Gastroesophageal sphincter (tissue), 4 donors: ENCODE measurements around the gene SMPD3. TPM values are rescaled to one million over a fixed set of nuclear protein-coding genes. Genes with fewer than 3 reads are reported as not detected.

ENCODE experiments used
- ATAC-seq: fragments of 150-250 bp; one replicate; pipeline ENCODE4 v1.9.1; 2016; ENCODE audit warnings: mild to moderate bottlenecking, moderate library complexity
- H3K27ac ChIP-seq, 4 donors: fragments of 200-600 bp; sonication (generic) in 3 of 4; 1 replicate in 3 of 4; 2 replicates in 1 of 4; pipeline ENCODE4 v1.5.1; 2016 to 2019
- H3K27me3 ChIP-seq: fragments of 200-600 bp; sonication (generic); one replicate; pipeline ENCODE4 v1.5.1; 2019
- H3K36me3 ChIP-seq, 2 donors: fragments of 200-600 bp; sonication (generic); one replicate each; pipeline ENCODE4 v1.5.1; 2019; ENCODE audit warnings: control low read depth in 1 of 2
- H3K4me1 ChIP-seq, 3 donors: fragments of 200-600 bp; sonication (generic); 1 replicate in 2 of 3; 2 replicates in 1 of 3; pipeline ENCODE4 v1.5.1; 2016 to 2019; ENCODE audit warnings: control low read depth in 2 of 3
- H3K4me3 ChIP-seq, 2 donors: fragments of 200-600 bp; sonication (generic); one replicate each; pipeline ENCODE4 v1.5.1; 2019; ENCODE audit warnings: mild to moderate bottlenecking in 1 of 2, moderate library complexity in 1 of 2
- H3K9me3 ChIP-seq, 3 donors: fragments of 200-600 bp; sonication (generic); one replicate each; pipeline ENCODE4 v1.5.1; 2017 to 2019; ENCODE audit warnings: control low read depth in 2 of 3
- CTCF ChIP-seq, 4 experiments: fragments of 200-600 bp in 2 of 4; fragments of 450-650 bp in 2 of 4; sonication (generic) in 1 of 4; IDR thresholded peaks; one replicate each; pipeline ENCODE4 v1.5.1; 2017 to 2019; ENCODE audit warnings: antibody characterized with exemption in 4 of 4, mild to moderate bottlenecking in 2 of 4, moderate library complexity in 2 of 4
- EP300 ChIP-seq: sonication (generic); formaldehyde crosslinking; IDR thresholded peaks from one replicate; pipeline ENCODE4 v1.6.1; 2017; ENCODE audit warnings: antibody characterized with exemption, mild to moderate bottlenecking
- POLR2A ChIP-seq, 2 donors: fragments of 450-650 bp; IDR thresholded peaks; one replicate each; pipeline ENCODE4 v1.6.1; 2017; ENCODE audit warnings: antibody characterized with exemption in 2 of 2, mild to moderate bottlenecking in 2 of 2, moderate library complexity in 1 of 2
- POLR2AphosphoS5 ChIP-seq: sonication (generic); formaldehyde crosslinking; IDR thresholded peaks from one replicate; pipeline ENCODE4 v1.6.1; 2017; ENCODE audit warnings: antibody characterized with exemption
- WGBS, 2 donors: methylation state at CpG; one replicate each; pipeline ENCODE4 v1.1.5; 2018; ENCODE audit warnings: low coverage in 1 of 2; 5-methylcytosine and 5-hydroxymethylcytosine counted together
- total RNA-seq, 4 donors: library from RNA; depleted of rRNA; stranded (reverse); fragments of >200 nt; gene quantifications; one replicate each; pipeline ENCODE4 v1.1.0, GENCODE V29; 2016

SMPD3 gene
- total RNA-seq, 4 donors from 2014 or later = 0.08 to 0.94 (median 0.77) TPM; not detected in 1

- peaks cover 0 to 15% (median 0%) of the 10 kb centered on the region in 3 donors for H3K9me3 ChIP-seq
- H3K4me1 ChIP-seq = no peaks in the 10 kb centered on the region
- TF ChIP-seq POLR2A (IDR thresholded peaks at IDR 0.05) (no peak), CTCF (IDR thresholded peaks at IDR 0.05) (no peak)
- ATAC-seq = no peak
- no peak overlapping the region for H3K27ac ChIP-seq
- 75 to 79% methylated on average over 4 to 5 of the region's 6 CpGs for WGBS, 2 donors
- H3K36me3 ChIP-seq = no peaks in the 10 kb centered on the region
- H3K27me3 ChIP-seq = peaks cover 7% of the 10 kb centered on the region
- H3K4me3 ChIP-seq = no peak overlapping the region
Measured at GRCh38 chr16:68480084-68480995, 32.0 kb upstream of the SMPD3 start.

GRCh38 chr16:68479271-68479670 is 31.0 kb upstream of the SMPD3 start:
- Histone ChIP-seq H3K36me3 (no peaks in the 10 kb centered on the region), H3K9me3 (peaks cover 0 to 15% (median 0%) of the 10 kb centered on the region in 3 donors), H3K27me3 (no peaks in the 10 kb centered on the region), H3K27ac (no peak overlapping the region), H3K4me3 (no peak overlapping the region), H3K4me1 (no peaks in the 10 kb centered on the region)
- 46 to 92% methylated on average over 2 of the region's 2 CpGs for WGBS, 2 donors
- no peak for ATAC-seq
- no peak for TF ChIP-seq CTCF (IDR thresholded peaks at IDR 0.05)
- no peak for TF ChIP-seq POLR2AphosphoS5
- no peak for TF ChIP-seq POLR2A (IDR thresholded peaks at IDR 0.05)
- TF ChIP-seq EP300 = no peak

GRCh38 chr16:68478526-68479250 is 30.4 kb upstream of the SMPD3 start:
- H3K4me3 ChIP-seq = no peak overlapping the region
- no peaks in the 10 kb centered on the region for H3K4me1 ChIP-seq
- no peak for ATAC-seq
- H3K36me3 ChIP-seq = no peaks in the 10 kb centered on the region
- no peaks in the 10 kb centered on the region for H3K27me3 ChIP-seq
- TF ChIP-seq EP300 = no peak
- TF ChIP-seq POLR2A (IDR thresholded peaks at IDR 0.05) = no peak
- no peak for TF ChIP-seq POLR2AphosphoS5
- no peak for TF ChIP-seq CTCF (IDR thresholded peaks at IDR 0.05)
- WGBS, 2 donors = 29 to 57% methylated on average over 1 of the region's 2 CpGs
- H3K27ac ChIP-seq = no peak overlapping the region
- H3K9me3 ChIP-seq = peaks cover 0 to 12% (median 0%) of the 10 kb centered on the region in 3 donors

GRCh38 chr16:68475071-68475470 is 26.8 kb upstream of the SMPD3 start:
- no peaks in the 10 kb centered on the region for H3K27me3 ChIP-seq
- WGBS, 2 donors = 67 to 100% methylated on average over 1 to 2 of the region's 4 CpGs
- no peaks in the 10 kb centered on the region for H3K9me3 ChIP-seq
- H3K4me3 ChIP-seq = no peak overlapping the region
- H3K27ac ChIP-seq = no peak overlapping the region
- TF ChIP-seq POLR2A (IDR thresholded peaks at IDR 0.05) (no peak), CTCF (IDR thresholded peaks at IDR 0.05) (no peak), EP300 (no peak), POLR2AphosphoS5 (no peak)
- H3K4me1 ChIP-seq = peaks cover 0 to 12% (median 9%) of the 10 kb centered on the region in 3 donors
- no peak for ATAC-seq
- H3K36me3 ChIP-seq = no peaks in the 10 kb centered on the region
